Ishikawa (cell line): ENCODE measurements around the gene GPR39.

ENCODE experiments used
- CREB1 ChIP-seq: IDR thresholded peaks from 2 replicates; pipeline ENCODE4 v1.6.1; 2012; ENCODE audit warnings: low read depth
- EGR1 ChIP-seq: IDR thresholded peaks from 2 replicates; pipeline ENCODE4 v1.6.1; 2012
- EP300 ChIP-seq: IDR thresholded peaks from 2 replicates; pipeline ENCODE4 v1.6.1; 2012; ENCODE audit warnings: borderline replicate concordance
- MAX ChIP-seq: IDR thresholded peaks from 2 replicates; pipeline ENCODE4 v1.6.1; 2012
- RAD21 ChIP-seq: IDR thresholded peaks from 2 replicates; pipeline ENCODE4 v1.6.1; 2012; ENCODE audit warnings: low read depth
- TF ChIP-seq, protein P1 (sequence below): IDR thresholded peaks from 2 replicates; pipeline ENCODE4 v1.6.1; 2012; ENCODE audit warnings: low read depth, mild to moderate bottlenecking

DNA sequence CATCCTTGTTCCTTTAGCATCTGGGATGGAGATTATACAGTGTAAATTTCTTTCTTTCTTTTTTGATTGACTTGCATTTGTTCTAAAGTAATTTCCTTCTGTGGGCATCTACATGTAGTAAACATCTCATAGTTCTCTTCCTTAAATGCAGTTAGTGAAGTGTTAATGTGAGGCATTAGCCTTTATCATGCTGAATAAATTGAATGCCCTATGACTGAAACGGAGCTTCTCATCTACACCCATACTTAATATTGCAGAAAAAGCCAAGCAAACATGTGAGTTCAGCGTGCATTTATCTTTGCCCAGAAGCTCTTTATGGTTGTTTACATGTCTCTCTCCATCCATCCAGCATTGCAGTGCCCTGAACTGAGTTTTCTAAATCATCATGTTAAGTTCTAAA is 195.1 kb downstream of the GPR39 start:
- TF ChIP-seq MAX (no peak), RAD21 (no peak), CREB1 (no peak), EGR1 (no peak), EP300 (no peak)
- TF ChIP-seq, protein P1, sequence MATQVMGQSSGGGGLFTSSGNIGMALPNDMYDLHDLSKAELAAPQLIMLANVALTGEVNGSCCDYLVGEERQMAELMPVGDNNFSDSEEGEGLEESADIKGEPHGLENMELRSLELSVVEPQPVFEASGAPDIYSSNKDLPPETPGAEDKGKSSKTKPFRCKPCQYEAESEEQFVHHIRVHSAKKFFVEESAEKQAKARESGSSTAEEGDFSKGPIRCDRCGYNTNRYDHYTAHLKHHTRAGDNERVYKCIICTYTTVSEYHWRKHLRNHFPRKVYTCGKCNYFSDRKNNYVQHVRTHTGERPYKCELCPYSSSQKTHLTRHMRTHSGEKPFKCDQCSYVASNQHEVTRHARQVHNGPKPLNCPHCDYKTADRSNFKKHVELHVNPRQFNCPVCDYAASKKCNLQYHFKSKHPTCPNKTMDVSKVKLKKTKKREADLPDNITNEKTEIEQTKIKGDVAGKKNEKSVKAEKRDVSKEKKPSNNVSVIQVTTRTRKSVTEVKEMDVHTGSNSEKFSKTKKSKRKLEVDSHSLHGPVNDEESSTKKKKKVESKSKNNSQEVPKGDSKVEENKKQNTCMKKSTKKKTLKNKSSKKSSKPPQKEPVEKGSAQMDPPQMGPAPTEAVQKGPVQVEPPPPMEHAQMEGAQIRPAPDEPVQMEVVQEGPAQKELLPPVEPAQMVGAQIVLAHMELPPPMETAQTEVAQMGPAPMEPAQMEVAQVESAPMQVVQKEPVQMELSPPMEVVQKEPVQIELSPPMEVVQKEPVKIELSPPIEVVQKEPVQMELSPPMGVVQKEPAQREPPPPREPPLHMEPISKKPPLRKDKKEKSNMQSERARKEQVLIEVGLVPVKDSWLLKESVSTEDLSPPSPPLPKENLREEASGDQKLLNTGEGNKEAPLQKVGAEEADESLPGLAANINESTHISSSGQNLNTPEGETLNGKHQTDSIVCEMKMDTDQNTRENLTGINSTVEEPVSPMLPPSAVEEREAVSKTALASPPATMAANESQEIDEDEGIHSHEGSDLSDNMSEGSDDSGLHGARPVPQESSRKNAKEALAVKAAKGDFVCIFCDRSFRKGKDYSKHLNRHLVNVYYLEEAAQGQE = no peak
